ENCODE results near the gene GNG13.

GRCh38 chr16:827513-827912, 27.0 kb upstream of the GNG13 start:
- TF ChIP-seq CTCF (conservative IDR thresholded peaks at IDR 0.05) (no peak), ZFX (IDR thresholded peaks at IDR 0.05) (no peak)

Data from C4-2B (cell line).